ENCODE measurements around the gene VAV1.

DNA sequence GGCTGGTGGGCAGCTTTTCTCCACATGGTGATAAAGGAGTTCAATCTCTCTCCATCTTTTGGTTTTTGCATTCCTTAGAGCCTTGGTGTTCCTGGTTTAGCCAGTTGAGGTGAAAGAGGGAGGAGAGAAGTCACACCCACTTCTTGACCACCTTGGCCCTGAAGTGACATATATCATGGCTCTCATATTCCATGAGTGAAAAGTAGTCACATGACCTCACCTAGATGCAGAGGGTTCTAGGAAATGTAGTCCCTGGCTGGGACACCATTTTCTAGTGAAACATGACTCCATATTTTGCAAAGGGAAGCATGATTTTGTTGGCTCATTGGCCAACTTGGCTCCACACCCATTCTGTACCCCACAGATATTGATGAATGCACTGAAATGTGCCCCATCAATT is 130.9 kb downstream of the VAV1 start:
- TF ChIP-seq, protein P1, sequence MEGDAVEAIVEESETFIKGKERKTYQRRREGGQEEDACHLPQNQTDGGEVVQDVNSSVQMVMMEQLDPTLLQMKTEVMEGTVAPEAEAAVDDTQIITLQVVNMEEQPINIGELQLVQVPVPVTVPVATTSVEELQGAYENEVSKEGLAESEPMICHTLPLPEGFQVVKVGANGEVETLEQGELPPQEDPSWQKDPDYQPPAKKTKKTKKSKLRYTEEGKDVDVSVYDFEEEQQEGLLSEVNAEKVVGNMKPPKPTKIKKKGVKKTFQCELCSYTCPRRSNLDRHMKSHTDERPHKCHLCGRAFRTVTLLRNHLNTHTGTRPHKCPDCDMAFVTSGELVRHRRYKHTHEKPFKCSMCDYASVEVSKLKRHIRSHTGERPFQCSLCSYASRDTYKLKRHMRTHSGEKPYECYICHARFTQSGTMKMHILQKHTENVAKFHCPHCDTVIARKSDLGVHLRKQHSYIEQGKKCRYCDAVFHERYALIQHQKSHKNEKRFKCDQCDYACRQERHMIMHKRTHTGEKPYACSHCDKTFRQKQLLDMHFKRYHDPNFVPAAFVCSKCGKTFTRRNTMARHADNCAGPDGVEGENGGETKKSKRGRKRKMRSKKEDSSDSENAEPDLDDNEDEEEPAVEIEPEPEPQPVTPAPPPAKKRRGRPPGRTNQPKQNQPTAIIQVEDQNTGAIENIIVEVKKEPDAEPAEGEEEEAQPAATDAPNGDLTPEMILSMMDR (IDR thresholded peaks at IDR 0.05), result no peak
- TF ChIP-seq POLR2AphosphoS5 (IDR thresholded peaks at IDR 0.05; ENCODE audit: low read depth, low read length), result no peak
- TF ChIP-seq, protein P2, sequence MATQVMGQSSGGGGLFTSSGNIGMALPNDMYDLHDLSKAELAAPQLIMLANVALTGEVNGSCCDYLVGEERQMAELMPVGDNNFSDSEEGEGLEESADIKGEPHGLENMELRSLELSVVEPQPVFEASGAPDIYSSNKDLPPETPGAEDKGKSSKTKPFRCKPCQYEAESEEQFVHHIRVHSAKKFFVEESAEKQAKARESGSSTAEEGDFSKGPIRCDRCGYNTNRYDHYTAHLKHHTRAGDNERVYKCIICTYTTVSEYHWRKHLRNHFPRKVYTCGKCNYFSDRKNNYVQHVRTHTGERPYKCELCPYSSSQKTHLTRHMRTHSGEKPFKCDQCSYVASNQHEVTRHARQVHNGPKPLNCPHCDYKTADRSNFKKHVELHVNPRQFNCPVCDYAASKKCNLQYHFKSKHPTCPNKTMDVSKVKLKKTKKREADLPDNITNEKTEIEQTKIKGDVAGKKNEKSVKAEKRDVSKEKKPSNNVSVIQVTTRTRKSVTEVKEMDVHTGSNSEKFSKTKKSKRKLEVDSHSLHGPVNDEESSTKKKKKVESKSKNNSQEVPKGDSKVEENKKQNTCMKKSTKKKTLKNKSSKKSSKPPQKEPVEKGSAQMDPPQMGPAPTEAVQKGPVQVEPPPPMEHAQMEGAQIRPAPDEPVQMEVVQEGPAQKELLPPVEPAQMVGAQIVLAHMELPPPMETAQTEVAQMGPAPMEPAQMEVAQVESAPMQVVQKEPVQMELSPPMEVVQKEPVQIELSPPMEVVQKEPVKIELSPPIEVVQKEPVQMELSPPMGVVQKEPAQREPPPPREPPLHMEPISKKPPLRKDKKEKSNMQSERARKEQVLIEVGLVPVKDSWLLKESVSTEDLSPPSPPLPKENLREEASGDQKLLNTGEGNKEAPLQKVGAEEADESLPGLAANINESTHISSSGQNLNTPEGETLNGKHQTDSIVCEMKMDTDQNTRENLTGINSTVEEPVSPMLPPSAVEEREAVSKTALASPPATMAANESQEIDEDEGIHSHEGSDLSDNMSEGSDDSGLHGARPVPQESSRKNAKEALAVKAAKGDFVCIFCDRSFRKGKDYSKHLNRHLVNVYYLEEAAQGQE (IDR thresholded peaks at IDR 0.05; ENCODE audit: insufficient read depth in 1 of 2, low read depth in 2 of 2, low read length in 1 of 2), result no peak
